Erythroblast (primary cell): ENCODE data around the gene RAD51AP1.

Experiments used
- GATA1 ChIP-seq: IDR thresholded peaks from 2 replicates; pipeline ENCODE4 v1.6.1; 2011; ENCODE audit warnings: low read depth, mild to moderate bottlenecking, control low read depth, low read length, moderate library complexity
- POLR2A ChIP-seq: IDR thresholded peaks from 2 replicates; pipeline ENCODE4 v1.6.1; 2011; ENCODE audit warnings: mild to moderate bottlenecking, low read length

DNA sequence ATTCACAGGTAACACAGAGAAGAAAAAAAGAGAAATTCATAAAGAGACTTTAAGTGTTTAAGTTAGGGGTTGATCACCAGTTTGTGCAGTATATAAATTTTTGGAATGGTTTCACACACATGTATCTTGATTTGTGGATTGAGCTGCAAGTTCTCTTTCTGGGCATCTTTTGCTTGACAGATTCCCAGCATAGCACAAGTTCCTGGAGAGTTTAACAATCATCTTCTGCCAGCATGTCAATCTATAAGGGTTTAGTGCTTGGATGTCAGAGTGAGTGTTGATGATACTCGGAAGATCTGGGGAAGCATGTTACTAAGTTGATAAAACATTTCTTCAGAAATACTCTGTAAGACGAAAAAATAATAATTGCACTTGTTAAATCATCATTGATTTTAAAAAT is 49.1 kb upstream of the RAD51AP1 start:
- TF ChIP-seq POLR2A (no peak), GATA1 (no peak)
